ENCODE measurements around the gene MAPK1.
A peak's percentile ranks its signal among the peaks of the same experiment; 100 is the strongest.

DNA sequence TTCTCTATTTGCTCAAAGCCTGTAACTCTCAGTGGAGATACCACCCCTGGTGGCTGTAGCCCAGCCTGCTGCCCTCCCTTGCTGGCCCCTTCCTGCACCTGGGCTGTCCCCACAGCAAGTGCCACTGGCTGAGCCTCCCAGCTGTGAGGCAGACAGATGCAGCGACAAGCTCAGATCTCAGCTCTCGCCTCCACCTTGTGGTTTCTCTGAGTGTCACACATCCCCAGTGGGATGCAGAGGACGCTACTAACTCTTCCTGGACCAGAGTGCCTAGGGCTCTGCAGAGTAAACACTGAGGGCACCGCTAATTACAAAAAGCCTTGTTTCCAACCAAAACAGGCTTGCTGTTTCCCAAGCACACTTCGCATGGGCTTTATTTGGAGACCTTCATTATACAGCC, 140.8 kb downstream of the MAPK1 start:
- TF ChIP-seq, protein P1, sequence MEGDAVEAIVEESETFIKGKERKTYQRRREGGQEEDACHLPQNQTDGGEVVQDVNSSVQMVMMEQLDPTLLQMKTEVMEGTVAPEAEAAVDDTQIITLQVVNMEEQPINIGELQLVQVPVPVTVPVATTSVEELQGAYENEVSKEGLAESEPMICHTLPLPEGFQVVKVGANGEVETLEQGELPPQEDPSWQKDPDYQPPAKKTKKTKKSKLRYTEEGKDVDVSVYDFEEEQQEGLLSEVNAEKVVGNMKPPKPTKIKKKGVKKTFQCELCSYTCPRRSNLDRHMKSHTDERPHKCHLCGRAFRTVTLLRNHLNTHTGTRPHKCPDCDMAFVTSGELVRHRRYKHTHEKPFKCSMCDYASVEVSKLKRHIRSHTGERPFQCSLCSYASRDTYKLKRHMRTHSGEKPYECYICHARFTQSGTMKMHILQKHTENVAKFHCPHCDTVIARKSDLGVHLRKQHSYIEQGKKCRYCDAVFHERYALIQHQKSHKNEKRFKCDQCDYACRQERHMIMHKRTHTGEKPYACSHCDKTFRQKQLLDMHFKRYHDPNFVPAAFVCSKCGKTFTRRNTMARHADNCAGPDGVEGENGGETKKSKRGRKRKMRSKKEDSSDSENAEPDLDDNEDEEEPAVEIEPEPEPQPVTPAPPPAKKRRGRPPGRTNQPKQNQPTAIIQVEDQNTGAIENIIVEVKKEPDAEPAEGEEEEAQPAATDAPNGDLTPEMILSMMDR (conservative IDR thresholded peaks at IDR 0.05; ENCODE audit: low read depth, low read length): peak; percentile 48
- no peak for TF ChIP-seq EZH2 (IDR thresholded peaks at IDR 0.05; ENCODE audit: borderline replicate concordance, low read depth, low read length, poor library complexity, severe bottlenecking)
